ENCODE measurements around the gene TRDN. TPM values are rescaled to one million over a fixed set of nuclear protein-coding genes. Genes with fewer than 3 reads are reported as not detected.

TRDN gene
- total RNA-seq, 1 experiment from 2014 or later, result 39.8 TPM

GRCh38 chr6:123587838-123588545, 48.8 kb downstream of the TRDN start:
- ATAC-seq, result peak; percentile 77
- POLR2A ChIA-PET, result no interaction called here
- peaks cover 46% of the 10 kb centered on the region for H3K36me3 Mint-ChIP-seq

More at GRCh38 chr6:123587838-123588545, 48.8 kb downstream of the TRDN start:
- peaks cover 74% of the 10 kb centered on the region for H3K4me1 Mint-ChIP-seq
- H3K4me3 Mint-ChIP-seq, result peak overlapping the region; percentile 79
- DNase-seq (ENCODE audit: low spot score), result no peak
- peaks cover 3% of the 10 kb centered on the region; the same call in 1 of the 2 replicates for H3K27me3 Mint-ChIP-seq (ENCODE audit: low read depth)
- TF ChIP-seq SP1 (CRISPR knock-in tag; conservative IDR thresholded peaks at IDR 0.05), result no peak
- TF ChIP-seq NFYB (CRISPR knock-in tag; conservative IDR thresholded peaks at IDR 0.05; ENCODE audit: low read depth), result no peak
- TF ChIP-seq EMX1 (CRISPR knock-in tag; IDR thresholded peaks at IDR 0.05), result no peak
- TF ChIP-seq STAT6 (CRISPR knock-in tag; conservative IDR thresholded peaks at IDR 0.05; ENCODE audit: low read depth), result no peak
- no peak for TF ChIP-seq ZNF281 (CRISPR knock-in tag; IDR thresholded peaks at IDR 0.05)
- no peak for TF ChIP-seq ZNF219 (CRISPR knock-in tag; IDR thresholded peaks at IDR 0.05; ENCODE audit: borderline replicate concordance)
- TF ChIP-seq JAZF1 (CRISPR knock-in tag; IDR thresholded peaks at IDR 0.05), result no peak
- TF ChIP-seq FOXP1 (CRISPR knock-in tag; IDR thresholded peaks at IDR 0.05; ENCODE audit: borderline replicate concordance), result no peak
- TF ChIP-seq MYBL2 (CRISPR knock-in tag; IDR thresholded peaks at IDR 0.05), result no peak
- TF ChIP-seq ARID4B (CRISPR knock-in tag; IDR thresholded peaks at IDR 0.05; ENCODE audit: borderline replicate concordance), result no peak
- TF ChIP-seq MLX (CRISPR knock-in tag; IDR thresholded peaks at IDR 0.05), result no peak
- TF ChIP-seq IRF1 (CRISPR knock-in tag; IDR thresholded peaks at IDR 0.05), result no peak
- no peak for TF ChIP-seq TP53 (CRISPR knock-in tag; IDR thresholded peaks at IDR 0.05)
- no peak for TF ChIP-seq OVOL2 (CRISPR knock-in tag; IDR thresholded peaks at IDR 0.05; ENCODE audit: borderline replicate concordance)
- TF ChIP-seq MAX (CRISPR knock-in tag; IDR thresholded peaks at IDR 0.05), result no peak
- no peak for TF ChIP-seq ZNF317 (CRISPR knock-in tag; IDR thresholded peaks at IDR 0.05; ENCODE audit: borderline replicate concordance, low read depth)
- no peak for TF ChIP-seq NR2C2 (CRISPR knock-in tag; IDR thresholded peaks at IDR 0.05)
- TF ChIP-seq ZNF396 (CRISPR knock-in tag; IDR thresholded peaks at IDR 0.05; ENCODE audit: borderline replicate concordance), result no peak
- TF ChIP-seq RORB (CRISPR knock-in tag; IDR thresholded peaks at IDR 0.05), result no peak
- TF ChIP-seq ZNF423 (CRISPR knock-in tag; IDR thresholded peaks at IDR 0.05), result no peak
- peaks cover 4% of the 10 kb centered on the region for H3K9me3 Mint-ChIP-seq
- peak overlapping the region; percentile 94 for H3K27ac Mint-ChIP-seq
- CTCF ChIA-PET, result no interaction called here
